Measurements from ENCODE around the gene GUCA1A. TPM values are rescaled to one million over a fixed set of nuclear protein-coding genes. Genes with fewer than 3 reads are reported as not detected.
A peak's percentile ranks its signal among the peaks of the same experiment; 100 is the strongest.

The GUCA1A gene
- total RNA-seq, result not detected

DNA sequence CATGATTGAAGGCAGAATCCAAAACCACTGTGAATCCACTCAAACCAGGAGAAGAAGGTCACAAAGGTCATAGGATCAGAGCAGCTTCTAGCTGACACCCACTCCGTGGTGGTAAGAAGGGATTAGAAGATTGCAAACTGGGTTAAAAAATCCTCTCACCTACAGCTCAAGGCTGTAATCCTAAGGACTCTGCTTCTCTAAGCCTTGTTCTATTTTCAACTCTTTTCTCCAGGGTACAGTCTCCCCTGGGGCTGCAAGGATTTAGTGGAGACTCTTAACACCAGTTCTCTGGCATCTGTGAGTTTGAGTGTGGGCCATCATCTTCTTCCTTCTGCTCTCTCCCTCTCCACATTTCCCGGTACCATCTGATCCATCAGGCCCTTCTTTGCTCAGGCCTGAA is at the start of gene GUCA1A:
GUCA1A (plus strand) TSS at position 264 of the 400 bp plus-strand sequence. CDS start 250 bp downstream, outside the sequence.
- Histone ChIP-seq H3K4me1 (peaks cover 0 to 2% (median 0%) of the 10 kb centered on the region in 4 donors), H3K27me3 (no peaks in the 10 kb centered on the region), H3K27ac (no peak within 1 kb of the TSS), H3K36me3 (no peaks in the 10 kb centered on the region), H3K4me3 (no peak within 1 kb of the TSS), H3K9me3 (no peaks in the 10 kb centered on the region)
- no peak for DNase-seq
- TF ChIP-seq, protein P1, sequence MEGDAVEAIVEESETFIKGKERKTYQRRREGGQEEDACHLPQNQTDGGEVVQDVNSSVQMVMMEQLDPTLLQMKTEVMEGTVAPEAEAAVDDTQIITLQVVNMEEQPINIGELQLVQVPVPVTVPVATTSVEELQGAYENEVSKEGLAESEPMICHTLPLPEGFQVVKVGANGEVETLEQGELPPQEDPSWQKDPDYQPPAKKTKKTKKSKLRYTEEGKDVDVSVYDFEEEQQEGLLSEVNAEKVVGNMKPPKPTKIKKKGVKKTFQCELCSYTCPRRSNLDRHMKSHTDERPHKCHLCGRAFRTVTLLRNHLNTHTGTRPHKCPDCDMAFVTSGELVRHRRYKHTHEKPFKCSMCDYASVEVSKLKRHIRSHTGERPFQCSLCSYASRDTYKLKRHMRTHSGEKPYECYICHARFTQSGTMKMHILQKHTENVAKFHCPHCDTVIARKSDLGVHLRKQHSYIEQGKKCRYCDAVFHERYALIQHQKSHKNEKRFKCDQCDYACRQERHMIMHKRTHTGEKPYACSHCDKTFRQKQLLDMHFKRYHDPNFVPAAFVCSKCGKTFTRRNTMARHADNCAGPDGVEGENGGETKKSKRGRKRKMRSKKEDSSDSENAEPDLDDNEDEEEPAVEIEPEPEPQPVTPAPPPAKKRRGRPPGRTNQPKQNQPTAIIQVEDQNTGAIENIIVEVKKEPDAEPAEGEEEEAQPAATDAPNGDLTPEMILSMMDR (IDR thresholded peaks at IDR 0.05), result no peak
- TF ChIP-seq EP300 (IDR thresholded peaks at IDR 0.05), result no peak
- TF ChIP-seq POLR2A (IDR thresholded peaks at IDR 0.05), result no peak
- TF ChIP-seq POLR2AphosphoS5 (IDR thresholded peaks at IDR 0.05), result no peak
- 69 to 87% methylated on average over 2 of the region's 2 CpGs for WGBS, 2 donors
- no peak for ATAC-seq (ENCODE audit: low FRiP score in 2 of 2)

DNA sequence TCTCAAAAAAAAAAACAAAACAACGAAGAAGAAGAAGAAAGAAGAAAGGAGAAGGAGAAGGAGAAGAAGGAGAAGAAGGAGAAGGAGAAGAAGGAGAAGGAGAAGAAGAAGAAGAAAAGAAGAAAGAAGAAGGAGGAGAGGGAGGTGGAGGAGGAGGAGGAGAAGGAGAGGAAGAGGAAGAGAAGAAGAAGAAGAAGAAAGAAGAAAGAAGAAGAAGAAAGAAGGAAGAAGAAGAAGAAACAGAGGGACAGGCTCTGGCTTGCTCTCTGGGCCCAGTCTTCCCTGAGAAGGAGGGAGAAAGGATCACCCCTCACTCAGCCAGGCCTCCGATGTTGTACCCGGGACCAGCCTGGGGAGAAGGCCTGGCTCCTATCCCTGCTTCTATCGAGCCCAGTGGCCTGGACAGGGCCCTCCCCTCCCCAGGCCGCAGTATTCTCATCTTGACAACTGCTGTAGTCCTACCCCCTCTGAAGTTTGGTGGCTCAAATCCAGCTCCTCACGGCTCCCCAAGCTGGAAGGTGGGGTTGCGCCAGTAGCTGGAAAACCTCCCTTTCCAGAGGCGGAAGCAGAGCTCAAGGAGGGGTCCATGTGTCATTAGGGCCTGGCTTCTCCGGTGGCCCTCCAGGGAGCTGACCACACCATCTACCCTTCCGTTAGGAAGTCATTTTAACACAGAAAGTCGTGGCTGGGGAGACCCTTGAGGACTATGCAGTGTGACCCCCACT is 49.6 kb upstream of the GUCA1A start:
- peak in 1 of 2 donors; percentile 45 for ATAC-seq (ENCODE audit: low FRiP score in 2 of 2)
- Histone ChIP-seq H3K9me3 (no peaks in the 10 kb centered on the region), H3K36me3 (peaks cover 0 to 17% (median 2%) of the 10 kb centered on the region in 4 donors), H3K4me1 (peaks cover 0 to 22% (median 9%) of the 10 kb centered on the region in 4 donors), H3K4me3 (no peak overlapping the region), H3K27ac (no peak overlapping the region), H3K27me3 (no peaks in the 10 kb centered on the region)
- TF ChIP-seq POLR2AphosphoS5 (IDR thresholded peaks at IDR 0.05) (no peak), POLR2A (IDR thresholded peaks at IDR 0.05) (no peak), EP300 (IDR thresholded peaks at IDR 0.05) (no peak)
- TF ChIP-seq, protein P1 (IDR thresholded peaks at IDR 0.05), result no peak
- DNase-seq, result no peak
- WGBS, 2 donors, result 61 to 81% methylated on average over 5 to 11 of the region's 11 CpGs

DNA sequence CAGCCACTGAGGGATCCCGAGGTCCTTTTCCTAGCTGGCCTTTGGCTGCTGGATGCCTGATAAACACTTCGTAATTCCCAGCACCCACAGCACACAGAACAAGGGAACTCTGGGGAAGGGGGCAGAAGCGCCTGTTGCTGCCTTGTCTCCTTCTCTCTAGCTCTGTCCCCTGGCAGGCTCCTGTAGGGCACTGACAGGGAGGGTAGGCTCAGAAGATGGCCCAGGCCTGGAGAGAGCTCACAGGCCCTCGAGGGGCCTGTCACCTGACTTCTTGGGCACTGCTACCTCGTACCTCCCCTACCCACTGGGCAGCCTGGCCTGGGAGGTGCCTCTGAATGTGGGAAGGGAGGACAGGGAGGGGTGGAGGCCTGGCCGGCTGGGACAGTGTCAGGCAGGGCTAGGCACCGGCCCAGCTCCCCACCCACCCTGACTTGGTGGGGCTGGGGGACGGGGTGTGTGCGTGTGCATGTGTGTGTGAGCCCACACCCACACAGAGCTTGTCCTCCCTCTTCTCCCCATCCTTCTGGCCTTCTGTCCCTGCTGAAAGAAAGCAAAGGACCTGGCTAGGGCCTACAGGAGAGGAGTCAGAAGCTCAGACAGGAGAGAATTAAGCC is 48.8 kb upstream of the GUCA1A start:
- peaks cover 0 to 17% (median 7%) of the 10 kb centered on the region in 4 donors for H3K4me1 ChIP-seq
- peaks cover 0 to 17% (median 2%) of the 10 kb centered on the region in 4 donors for H3K36me3 ChIP-seq
- TF ChIP-seq EP300 (IDR thresholded peaks at IDR 0.05), result no peak
- no peak for TF ChIP-seq POLR2A (IDR thresholded peaks at IDR 0.05)
- no peak for TF ChIP-seq POLR2AphosphoS5 (IDR thresholded peaks at IDR 0.05)
- TF ChIP-seq, protein P1 (IDR thresholded peaks at IDR 0.05), result no peak
- WGBS, 2 donors, result 74 to 86% methylated on average over 4 to 9 of the region's 9 CpGs
- ATAC-seq (ENCODE audit: low FRiP score in 2 of 2) (peak in 1 of 2 donors; percentile 53), DNase-seq (peak in 1 of 2 donors; percentile 49)
- H3K4me3 ChIP-seq, result no peak overlapping the region
- no peaks in the 10 kb centered on the region for H3K9me3 ChIP-seq
- H3K27me3 ChIP-seq, result no peaks in the 10 kb centered on the region
- no peak overlapping the region for H3K27ac ChIP-seq

DNA sequence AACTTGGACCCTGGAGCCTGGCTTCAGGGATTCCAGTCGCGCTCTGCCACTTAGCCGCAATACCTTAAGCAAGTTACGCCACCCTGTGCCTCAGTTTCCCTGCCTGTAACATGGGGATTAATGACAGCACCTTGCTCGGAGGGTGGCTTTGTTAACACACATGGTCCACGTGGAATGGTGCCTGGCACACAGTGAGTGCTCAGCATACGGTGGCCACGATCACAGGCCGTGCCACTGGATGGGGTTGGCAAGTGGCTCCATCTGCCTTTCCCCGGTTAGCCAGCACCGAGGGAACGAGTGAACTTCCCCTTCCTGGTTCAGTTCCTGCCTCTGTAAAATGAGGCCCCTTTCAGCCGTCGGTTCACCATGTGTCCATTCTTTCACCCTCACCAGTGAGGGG is 47.9 kb upstream of the GUCA1A start:
- Histone ChIP-seq H3K9me3 (no peaks in the 10 kb centered on the region), H3K36me3 (peaks cover 0 to 17% (median 2%) of the 10 kb centered on the region in 4 donors), H3K4me3 (no peak overlapping the region), H3K27me3 (no peaks in the 10 kb centered on the region), H3K4me1 (peaks cover 0 to 17% (median 7%) of the 10 kb centered on the region in 4 donors), H3K27ac (no peak overlapping the region)
- 73 to 82% methylated on average over 12 to 14 of the region's 14 CpGs for WGBS, 2 donors
- DNase-seq (no peak), ATAC-seq (ENCODE audit: low FRiP score in 2 of 2) (no peak)
- no peak for TF ChIP-seq POLR2A (IDR thresholded peaks at IDR 0.05)
- TF ChIP-seq, protein P1 (IDR thresholded peaks at IDR 0.05), result no peak
- no peak for TF ChIP-seq EP300 (IDR thresholded peaks at IDR 0.05)
- TF ChIP-seq POLR2AphosphoS5 (IDR thresholded peaks at IDR 0.05), result no peak

All from upper lobe of left lung (tissue), 6 donors.